Activated CD4-positive, alpha-beta T cell treated with anti-CD3 and anti-CD28 coated beads, Interleukin-2, amount 50 U/mL, for 1 hour (primary cell): ENCODE data around the gene SRPRA.
"Not testable (repeated sequence)": the region's sequence is repeated elsewhere in the genome, so short reads cannot be mapped to it uniquely, and the experiment has no call there.

Source experiments
- DNase-seq: peaks from one replicate; pipeline ENCODE4 v3.0.0-alpha.2; 2020

Gene SRPRA

DNA sequence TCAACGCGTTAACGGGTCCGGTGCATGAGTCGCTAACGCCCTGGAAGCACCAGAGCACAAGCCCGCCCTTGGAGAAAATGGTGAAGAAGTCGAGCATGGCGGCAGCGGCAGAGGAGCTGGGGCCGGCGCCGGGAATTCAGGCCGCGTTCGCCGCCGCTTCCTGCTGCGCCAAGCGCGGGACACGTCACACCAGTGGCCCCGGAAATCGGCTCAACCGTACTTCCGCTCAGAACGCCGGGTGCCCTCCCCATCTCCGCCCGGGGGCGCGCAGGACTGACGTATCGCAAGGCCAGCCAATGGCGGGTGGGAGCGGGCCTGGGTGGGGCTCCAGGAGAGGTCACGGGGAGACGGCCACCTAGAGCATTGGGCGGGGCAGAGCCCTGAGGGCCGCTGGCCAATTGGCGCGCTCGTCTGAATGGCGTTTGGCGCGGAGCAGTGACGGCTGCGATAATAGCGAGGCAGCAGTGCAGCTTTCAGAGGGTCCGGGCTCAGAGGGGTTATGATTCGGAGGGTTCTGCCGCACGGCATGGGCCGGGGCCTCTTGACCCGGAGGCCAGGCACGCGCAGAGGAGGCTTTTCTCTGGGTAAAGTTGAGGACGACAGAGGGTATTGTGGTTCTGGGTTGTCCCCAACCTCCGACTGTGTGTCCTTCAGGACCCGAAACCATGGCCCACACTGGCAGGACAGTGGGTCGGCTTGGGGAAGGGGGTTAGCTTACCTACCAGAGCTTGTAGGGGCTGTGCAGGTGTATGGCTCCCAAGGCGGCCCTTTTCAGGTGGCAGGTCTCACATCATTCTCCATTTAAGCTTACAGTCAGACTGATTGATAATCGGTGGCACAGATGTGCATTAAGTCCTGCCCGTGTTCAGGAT is at the start of gene SRPRA, which contains the start of gene FOXRED1:
TSS of gene SRPRA (minus strand) at position 188 of the 872 bp plus-strand sequence. CDS start at position 97, 91 bp downstream.
TSS of gene FOXRED1 (plus strand) at position 447 of the 872 bp plus-strand sequence. CDS start at position 500, 53 bp downstream.
- DNase-seq, result peak; percentile 100

DNA sequence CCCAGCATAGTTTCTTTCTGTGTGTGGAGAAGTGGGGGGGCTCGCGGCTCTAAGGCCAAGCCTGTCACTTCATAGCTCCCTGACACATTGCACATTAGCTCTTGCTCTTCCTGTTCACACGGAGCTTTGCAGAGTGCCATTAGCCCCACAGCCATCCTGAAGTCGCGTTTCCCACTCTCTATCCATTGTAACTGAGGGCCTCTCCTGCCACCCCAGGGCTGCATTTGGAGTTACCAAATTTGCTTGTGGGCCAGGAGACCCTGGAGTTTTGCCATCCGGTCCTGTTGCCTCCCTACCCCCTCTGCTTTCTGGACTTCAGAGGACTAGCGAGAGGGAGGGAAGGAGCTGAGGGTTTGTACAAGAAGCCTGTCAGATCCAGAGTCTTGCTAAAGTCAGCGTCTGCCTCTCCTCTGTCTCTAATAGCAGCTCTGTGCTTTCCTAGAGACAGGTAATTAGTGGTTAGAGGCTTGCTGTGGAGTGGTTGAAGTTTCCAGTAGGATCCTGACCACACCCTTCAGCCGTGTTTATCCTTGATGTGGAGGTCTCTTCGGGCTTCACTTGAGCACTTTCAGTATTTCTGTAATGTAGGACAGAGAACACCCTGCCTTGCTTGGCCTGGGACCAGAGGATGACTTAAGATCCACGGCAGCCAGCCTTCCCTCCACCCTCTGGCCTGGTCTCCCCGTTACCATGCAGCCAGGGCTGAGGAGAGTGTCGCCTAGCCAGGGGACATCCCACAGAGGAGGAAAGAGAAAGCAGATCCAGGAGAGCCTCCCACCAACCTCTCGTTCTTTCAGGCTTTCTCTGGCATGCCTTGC is 49.3 kb upstream of the SRPRA start:
- no peak for DNase-seq

DNA sequence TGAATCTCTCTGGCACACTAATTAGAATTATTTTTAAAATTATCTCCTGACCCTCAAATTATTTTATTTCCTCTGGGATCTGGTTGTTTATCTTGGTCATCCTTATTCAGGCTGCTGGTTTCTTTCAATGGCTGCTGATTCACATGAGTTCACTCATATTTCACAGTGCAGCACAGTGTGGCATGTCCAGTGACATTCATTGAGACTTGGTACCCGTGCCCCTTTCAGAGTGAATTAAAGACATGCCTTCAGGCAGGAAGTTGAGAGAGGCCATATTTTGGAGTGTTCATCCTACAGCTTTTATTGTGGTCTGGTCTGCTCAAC is 48.7 kb upstream of the SRPRA start:
- DNase-seq, result no peak

- no peak for DNase-seq
These were observed 45.1 kb upstream of the SRPRA start for GRCh38 chr11:126313826-126314225.

DNA sequence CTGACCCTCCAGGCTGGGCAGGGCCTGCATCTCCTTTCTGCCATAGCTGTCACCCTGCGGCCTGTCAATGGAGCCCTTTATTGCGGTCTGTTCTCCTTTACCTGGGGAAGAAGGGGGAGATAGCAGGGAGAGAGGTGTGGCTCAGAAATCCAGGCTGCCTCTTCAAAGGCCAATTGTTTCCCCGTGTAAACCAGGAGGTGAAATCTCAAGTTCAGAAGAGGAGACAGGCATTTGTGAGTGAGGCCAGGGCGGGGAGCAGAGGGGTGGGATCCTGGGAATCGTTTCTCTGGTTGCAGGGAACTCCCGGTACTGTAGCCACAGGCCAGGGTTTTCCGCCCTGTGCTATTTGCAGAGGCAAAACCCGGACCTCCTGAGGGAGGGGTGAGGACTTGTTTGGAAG is 44.3 kb upstream of the SRPRA start:
- no peak for DNase-seq

- no peak for DNase-seq
These were observed 43.0 kb upstream of the SRPRA start for GRCh38 chr11:126311401-126312291.

DNA sequence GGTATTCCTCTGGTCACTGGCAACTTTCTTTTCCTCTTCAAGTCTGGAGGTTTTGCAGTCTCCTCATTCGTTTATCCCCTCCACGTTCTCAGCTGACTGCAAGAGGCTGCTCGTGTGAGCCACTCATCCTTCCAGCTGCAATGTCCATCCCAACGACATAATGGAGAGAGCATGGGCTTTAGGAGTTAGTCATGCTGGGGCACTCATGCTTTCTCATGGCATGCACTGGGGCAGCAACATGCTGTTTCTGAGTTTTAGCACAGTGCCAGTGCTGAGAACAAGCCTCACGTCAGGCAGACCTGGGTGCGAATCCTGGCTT is 42.3 kb upstream of the SRPRA start:
- no peak for DNase-seq

DNA sequence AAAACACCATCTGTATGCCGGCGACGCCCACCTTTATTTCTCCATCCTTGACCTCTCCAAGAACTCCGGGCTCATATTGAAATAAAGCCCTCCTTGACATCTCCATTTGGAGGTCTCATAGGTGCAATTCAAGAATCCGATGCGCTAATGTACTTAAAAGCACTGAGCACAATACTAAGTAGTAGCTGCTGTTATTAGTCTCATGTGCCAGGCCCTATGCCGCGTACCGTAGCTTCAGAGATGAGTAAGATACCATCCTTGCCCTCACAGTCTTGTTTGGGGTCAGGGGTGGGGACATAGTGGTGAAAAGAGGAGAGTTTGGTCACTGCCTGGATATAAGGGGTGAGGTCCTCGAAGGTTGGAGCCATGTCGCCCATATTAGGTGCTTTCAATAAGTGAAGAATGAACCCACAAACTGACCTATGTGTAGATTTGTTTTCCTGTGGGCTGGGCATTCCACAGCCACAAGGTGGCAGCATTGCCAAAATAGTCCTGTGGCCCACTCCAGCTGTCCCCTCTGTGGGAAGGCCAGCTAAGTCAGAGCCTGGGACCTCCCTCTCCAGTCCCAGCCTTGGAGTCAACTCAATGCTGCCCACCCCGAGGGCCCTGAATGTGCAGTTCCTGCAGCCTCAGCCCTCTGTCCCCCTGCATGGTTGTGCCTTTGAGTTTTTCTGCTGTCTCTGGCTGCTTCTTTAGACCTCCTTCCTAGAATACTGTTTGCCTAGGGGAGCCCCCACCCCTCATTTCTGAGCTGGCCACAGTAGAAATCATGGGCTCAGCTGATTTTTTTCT is 41.7 kb upstream of the SRPRA start:
- DNase-seq, result peak; percentile 50

GRCh38 chr11:126308771-126309170 is 40.1 kb upstream of the SRPRA start:
- DNase-seq, result not testable (repeated sequence)

GRCh38 chr11:126308271-126308671 is 39.6 kb upstream of the SRPRA start:
- no peak for DNase-seq

- DNase-seq, result no peak
These were observed 39.0 kb upstream of the SRPRA start for GRCh38 chr11:126307706-126308105.

- no peak for DNase-seq
These were observed 37.0 kb upstream of the SRPRA start for GRCh38 chr11:126305699-126306098.

- DNase-seq, result no peak
These were observed 35.9 kb upstream of the SRPRA start for GRCh38 chr11:126304457-126305075.

DNA sequence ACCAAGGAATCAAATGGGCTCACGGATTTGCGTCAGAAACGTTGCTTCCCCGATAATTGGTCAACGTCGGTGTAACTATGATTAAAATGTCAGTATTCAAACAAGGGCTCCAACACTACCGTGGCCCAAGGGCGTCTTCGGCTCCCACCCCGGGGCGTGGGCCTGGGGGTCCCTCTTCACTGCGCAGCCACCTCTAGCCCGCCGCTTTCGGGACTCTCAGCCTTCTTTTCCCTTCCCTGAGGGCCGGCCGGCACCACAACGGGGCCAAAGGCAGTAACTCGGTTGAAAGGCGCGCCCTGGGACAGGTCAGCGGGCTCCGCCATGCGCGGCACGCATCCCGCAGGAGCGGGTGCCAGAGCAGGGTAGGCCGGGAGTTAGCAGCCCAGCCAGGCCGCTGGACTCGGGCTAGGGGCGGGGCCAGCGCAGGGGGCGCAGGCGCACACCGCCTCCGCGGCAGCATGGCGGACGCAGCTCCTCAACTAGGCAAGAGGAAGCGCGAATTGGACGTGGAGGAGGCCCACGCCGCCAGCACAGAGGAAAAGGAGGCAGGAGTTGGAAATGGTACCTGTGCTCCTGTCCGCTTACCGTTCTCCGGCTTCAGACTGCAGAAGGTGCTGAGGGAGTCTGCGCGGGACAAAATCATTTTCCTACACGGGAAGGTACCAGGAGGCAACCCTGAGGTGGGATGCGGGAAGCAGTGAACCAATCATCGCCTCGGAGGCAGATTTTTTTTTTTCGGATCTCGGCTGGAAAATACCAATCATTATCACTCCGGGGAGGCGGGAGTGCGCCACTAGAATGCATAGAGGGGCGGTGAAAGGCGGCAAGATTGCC is 35.1 kb upstream of the SRPRA start, which contains the start of gene DCPS:
TSS of gene DCPS (plus strand) at position 438 of the 834 bp plus-strand sequence. CDS start at position 459, 21 bp downstream.
- DNase-seq, result peak; percentile 80

- no peak for DNase-seq
These were observed 28.3 kb upstream of the SRPRA start for GRCh38 chr11:126297004-126297403.

- no peak for DNase-seq
These were observed 25.0 kb upstream of the SRPRA start for GRCh38 chr11:126293726-126294125.

DNA sequence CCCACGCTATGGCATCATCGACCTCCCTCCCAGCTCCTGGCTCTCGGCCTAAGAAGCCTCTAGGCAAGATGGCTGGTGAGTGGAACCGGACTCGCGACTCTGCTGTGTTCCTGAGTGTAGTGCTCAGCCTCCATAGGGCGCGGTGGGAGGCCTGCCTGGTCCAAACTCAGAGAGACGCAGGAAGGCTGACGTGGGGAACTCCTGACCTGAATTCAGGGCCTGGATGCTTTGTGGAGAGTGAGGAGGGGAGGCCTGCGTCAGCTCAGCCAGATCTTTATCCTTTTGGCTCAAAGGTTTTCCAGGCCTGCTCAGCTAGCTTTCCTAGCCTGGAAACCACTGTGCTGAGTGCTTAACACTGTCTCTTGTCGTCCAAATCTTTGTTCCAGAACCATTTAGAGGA is 22.2 kb upstream of the SRPRA start:
- no peak for DNase-seq

DNA sequence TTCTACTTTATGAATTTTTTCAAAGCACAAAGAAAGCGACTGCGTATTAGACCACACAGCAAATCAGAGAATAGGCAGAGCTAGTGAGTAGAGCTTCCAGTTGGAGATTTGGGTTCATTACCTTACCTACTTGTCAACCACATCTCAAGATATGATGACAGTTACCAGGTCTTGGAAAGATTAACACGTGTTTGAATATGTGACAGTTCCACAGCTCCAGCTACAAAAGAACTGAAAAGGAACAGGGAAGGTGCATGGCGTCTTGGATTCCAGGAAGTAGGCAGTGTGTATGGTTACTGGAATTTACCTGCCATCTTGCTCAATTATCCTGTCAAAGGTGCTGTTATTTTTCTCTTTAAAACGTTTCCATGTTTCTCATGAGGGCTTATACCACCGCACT is 19.5 kb upstream of the SRPRA start:
- no peak for DNase-seq

DNA sequence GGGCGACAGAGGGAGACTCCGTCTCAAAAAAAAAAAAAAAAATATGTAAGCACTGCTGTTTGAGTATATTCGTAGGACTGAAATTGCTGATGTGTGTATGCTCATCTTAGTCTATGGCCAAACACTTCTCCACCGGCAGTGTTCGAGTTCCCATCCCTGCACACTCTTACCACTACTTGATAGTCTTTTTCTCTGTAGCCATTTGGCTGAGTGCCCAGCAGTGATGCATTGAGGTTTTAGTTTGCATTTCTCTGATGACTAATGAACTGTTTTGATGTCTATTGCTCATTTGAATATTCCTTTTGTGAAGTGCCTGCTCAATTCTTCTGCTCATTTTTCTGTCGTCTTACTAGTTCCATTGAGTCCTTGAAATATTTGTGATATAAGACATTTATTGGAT is 16.1 kb upstream of the SRPRA start:
- DNase-seq, result peak; percentile 83

DNA sequence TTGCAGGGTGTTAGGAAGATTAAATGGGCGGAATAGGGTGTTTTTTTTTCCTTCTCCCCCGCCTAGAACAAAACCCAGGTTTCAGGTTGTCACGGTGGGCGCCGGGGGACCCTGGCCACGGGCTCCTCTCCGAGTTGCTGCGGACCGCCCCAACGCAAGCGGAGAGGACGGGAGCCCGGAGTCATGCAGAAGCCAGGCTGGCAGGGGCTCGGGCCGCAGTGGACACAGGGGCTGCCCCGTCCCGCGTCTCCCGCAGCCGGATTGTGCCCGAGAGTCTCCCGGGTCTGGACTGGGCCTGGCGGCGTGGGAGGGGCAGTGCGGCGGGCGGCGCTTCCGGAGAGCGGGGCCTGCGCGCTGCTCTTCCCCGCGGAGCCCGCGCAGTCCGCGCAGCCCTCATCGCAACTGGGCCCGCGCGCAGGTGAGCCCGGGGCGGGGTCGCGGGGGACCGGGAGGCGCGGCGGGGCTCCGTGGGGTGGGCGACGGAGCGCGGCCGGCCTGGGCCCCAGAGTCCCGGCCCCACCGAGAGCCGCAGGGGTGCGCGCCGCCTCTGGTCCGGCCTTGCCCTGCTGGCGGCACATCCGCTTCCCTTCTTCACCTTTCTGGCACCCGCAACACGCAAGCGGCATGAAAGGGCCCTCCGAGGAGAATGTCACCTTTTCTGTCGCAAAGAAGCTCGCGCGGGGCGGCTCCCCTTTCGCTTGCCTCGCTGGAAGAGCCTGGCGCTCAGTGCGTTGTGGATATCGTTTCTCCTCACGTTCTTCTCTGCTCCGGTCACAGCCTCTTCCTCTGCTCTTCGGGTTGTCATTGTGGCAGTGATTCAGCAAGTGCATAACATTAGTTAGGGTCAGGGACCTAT is 14.3 kb upstream of the SRPRA start, which contains the start of gene TIRAP:
TSS of gene TIRAP (plus strand) at position 358 of the 856 bp plus-strand sequence. CDS start 7,802 bp downstream, outside the sequence.
- peak; percentile 54 for DNase-seq
